ENCODE data around the gene TOGARAM2. TPM values are rescaled to one million over a fixed set of nuclear protein-coding genes. Genes with fewer than 3 reads are reported as not detected.

TOGARAM2 gene
- total RNA-seq = 1 to 10 TPM in 1 of 2 donors, under 1 TPM in 1; 0.86 to 4.2 TPM
- 0.43 TPM for polyA plus RNA-seq (2013, experiment 1 of 2)
- polyA plus RNA-seq (2013, experiment 2 of 2) = 0.50 TPM
- long read RNA-seq, experiment 1 = 0 reads
- long read RNA-seq, experiment 2 = 0 reads
- long read RNA-seq, experiment 3, partial matches to known transcripts = 1 of 12 reads
- long read RNA-seq, experiment 3, other reads (novel, unspliced or antisense) = 11 of 12 reads
- long read RNA-seq, experiment 4, partial matches to known transcripts = 2 of 3 reads
- long read RNA-seq, experiment 4, other reads (novel, unspliced or antisense) = 1 of 3 reads

DNA sequence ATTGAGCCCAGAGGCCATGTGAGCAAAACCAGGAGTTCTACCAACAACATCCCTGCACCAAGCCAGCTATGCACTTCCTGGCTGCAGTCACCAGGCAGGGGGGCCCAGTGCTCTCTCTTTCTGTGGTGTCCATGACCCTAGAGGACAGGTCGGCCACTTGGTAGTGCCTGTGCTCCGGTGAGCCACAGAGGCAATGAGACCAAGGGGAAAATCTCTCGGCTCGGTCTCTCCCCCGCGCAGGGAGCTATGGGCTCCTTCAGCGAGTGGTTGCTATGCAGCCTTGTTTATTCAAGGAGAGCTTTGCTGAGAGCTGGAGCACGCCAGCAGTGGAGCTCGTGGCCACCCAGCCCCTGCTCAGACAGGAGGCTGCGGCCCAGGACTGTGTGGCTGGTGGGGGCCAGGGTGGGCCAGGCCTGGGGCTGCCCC lies at the start of gene TOGARAM2:
TSS of gene TOGARAM2 (plus strand) at position 283 of the 426 bp plus-strand sequence. CDS start 13,537 bp downstream, outside the sequence.
- Histone ChIP-seq H3K36me3 (ENCODE audit: control insufficient read depth, insufficient read depth, low read length) (no peaks in the 10 kb centered on the region), H3K27me3 (ENCODE audit: control insufficient read depth, insufficient read depth, low read length, poor library complexity, severe bottlenecking) (no peaks in the 10 kb centered on the region)

DNA sequence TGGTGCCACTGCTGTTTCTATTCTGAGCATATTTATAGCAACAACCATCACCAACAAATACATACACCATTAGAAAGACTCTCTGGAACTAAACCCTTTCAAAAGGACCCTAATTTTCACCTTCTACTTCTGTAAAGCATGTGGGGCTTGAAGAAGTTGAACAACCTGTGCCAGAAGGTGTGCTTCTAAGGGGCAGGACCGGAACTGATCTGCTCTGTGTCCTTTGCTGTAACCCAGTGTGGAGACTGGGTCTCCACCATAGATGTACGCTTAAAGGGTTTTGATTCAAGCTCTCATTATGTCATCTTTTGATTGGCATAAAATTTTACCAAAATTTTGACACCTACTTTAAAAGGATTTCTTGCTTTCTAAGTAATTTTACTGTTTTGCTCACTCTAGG lies 46.3 kb upstream of the TOGARAM2 start:
- Histone ChIP-seq H3K9me3 (ENCODE audit: control insufficient read depth, low read length) (no peaks in the 10 kb centered on the region), H3K4me3 (ENCODE audit: low read length) (no peak overlapping the region), H3K27me3 (ENCODE audit: control insufficient read depth, insufficient read depth, low read length, poor library complexity, severe bottlenecking) (no peaks in the 10 kb centered on the region), H3K4me1 (ENCODE audit: control insufficient read depth, insufficient read depth, low read length) (no peaks in the 10 kb centered on the region), H3K9ac (ENCODE audit: extremely low read depth, low read length, poor library complexity, severe bottlenecking) (no peak overlapping the region), H3K36me3 (ENCODE audit: control insufficient read depth, insufficient read depth, low read length) (peaks cover 96% of the 10 kb centered on the region), H3K27ac (ENCODE audit: low read depth, low read length) (no peak overlapping the region)
- H3K9me3 Mint-ChIP-seq = no peaks in the 10 kb centered on the region
- 98% methylated on average over 2 of the region's 2 CpGs; no CpG with 5 or more reads in 1 of the 2 experiments for WGBS, 2 experiments (ENCODE audit: insufficient coverage in 1 of 2, insufficient read length in 1 of 2)
- peaks cover 64% of the 10 kb centered on the region for H3K36me3 Mint-ChIP-seq (ENCODE audit: low read depth)
- H3K4me1 Mint-ChIP-seq = no peaks in the 10 kb centered on the region
- H3K4me3 Mint-ChIP-seq = no peak overlapping the region
- no peaks in the 10 kb centered on the region for H3K27me3 Mint-ChIP-seq (ENCODE audit: insufficient read depth)
- H3K27ac Mint-ChIP-seq = no peak overlapping the region
- DNase-seq = no peak
- TF ChIP-seq, protein P1, sequence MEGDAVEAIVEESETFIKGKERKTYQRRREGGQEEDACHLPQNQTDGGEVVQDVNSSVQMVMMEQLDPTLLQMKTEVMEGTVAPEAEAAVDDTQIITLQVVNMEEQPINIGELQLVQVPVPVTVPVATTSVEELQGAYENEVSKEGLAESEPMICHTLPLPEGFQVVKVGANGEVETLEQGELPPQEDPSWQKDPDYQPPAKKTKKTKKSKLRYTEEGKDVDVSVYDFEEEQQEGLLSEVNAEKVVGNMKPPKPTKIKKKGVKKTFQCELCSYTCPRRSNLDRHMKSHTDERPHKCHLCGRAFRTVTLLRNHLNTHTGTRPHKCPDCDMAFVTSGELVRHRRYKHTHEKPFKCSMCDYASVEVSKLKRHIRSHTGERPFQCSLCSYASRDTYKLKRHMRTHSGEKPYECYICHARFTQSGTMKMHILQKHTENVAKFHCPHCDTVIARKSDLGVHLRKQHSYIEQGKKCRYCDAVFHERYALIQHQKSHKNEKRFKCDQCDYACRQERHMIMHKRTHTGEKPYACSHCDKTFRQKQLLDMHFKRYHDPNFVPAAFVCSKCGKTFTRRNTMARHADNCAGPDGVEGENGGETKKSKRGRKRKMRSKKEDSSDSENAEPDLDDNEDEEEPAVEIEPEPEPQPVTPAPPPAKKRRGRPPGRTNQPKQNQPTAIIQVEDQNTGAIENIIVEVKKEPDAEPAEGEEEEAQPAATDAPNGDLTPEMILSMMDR (conservative IDR thresholded peaks at IDR 0.05) = no peak

More for the DNA sequence above, at the start of gene TOGARAM2:
- H3K9ac ChIP-seq (ENCODE audit: extremely low read depth, low read length, poor library complexity, severe bottlenecking) = no peak within 1 kb of the TSS
- no peak within 1 kb of the TSS for H3K4me3 ChIP-seq (ENCODE audit: low read length)
- H3K4me1 Mint-ChIP-seq = peaks cover 14% of the 10 kb centered on the region
- H3K36me3 Mint-ChIP-seq (ENCODE audit: low read depth) = no peaks in the 10 kb centered on the region
- H3K27me3 Mint-ChIP-seq (ENCODE audit: insufficient read depth) = no peaks in the 10 kb centered on the region
- no peaks in the 10 kb centered on the region for H3K9me3 ChIP-seq (ENCODE audit: control insufficient read depth, low read length)
- peaks cover 2% of the 10 kb centered on the region for H3K9me3 Mint-ChIP-seq
- WGBS, 2 experiments (ENCODE audit: insufficient coverage in 1 of 2, insufficient read length in 1 of 2) = 61 to 84% methylated on average over 10 of the region's 10 CpGs
- H3K27ac ChIP-seq (ENCODE audit: low read depth, low read length) = no peak within 1 kb of the TSS
- H3K27ac Mint-ChIP-seq = no peak within 1 kb of the TSS
- DNase-seq = no peak
- no peak within 1 kb of the TSS for H3K4me3 Mint-ChIP-seq
- TF ChIP-seq, protein P1 (conservative IDR thresholded peaks at IDR 0.05) = no peak
- peaks cover 4% of the 10 kb centered on the region for H3K4me1 ChIP-seq (ENCODE audit: control insufficient read depth, insufficient read depth, low read length)

- H3K27me3 Mint-ChIP-seq (ENCODE audit: insufficient read depth) = no peaks in the 10 kb centered on the region
- no peak for DNase-seq
- peaks cover 94% of the 10 kb centered on the region for H3K36me3 ChIP-seq (ENCODE audit: control insufficient read depth, insufficient read depth, low read length)
- TF ChIP-seq, protein P1 (conservative IDR thresholded peaks at IDR 0.05) = no peak
- H3K4me1 Mint-ChIP-seq = no peaks in the 10 kb centered on the region
- H3K27ac ChIP-seq (ENCODE audit: low read depth, low read length) = no peak overlapping the region
- H3K27ac Mint-ChIP-seq = no peak overlapping the region
- no peak overlapping the region for H3K4me3 ChIP-seq (ENCODE audit: low read length)
- H3K4me1 ChIP-seq (ENCODE audit: control insufficient read depth, insufficient read depth, low read length) = no peaks in the 10 kb centered on the region
- no peak overlapping the region for H3K4me3 Mint-ChIP-seq
- H3K27me3 ChIP-seq (ENCODE audit: control insufficient read depth, insufficient read depth, low read length, poor library complexity, severe bottlenecking) = no peaks in the 10 kb centered on the region
- WGBS, 2 experiments (ENCODE audit: insufficient coverage in 1 of 2, insufficient read length in 1 of 2) = 94 to 100% methylated on average over 1 to 3 of the region's 3 CpGs
- no peak overlapping the region for H3K9ac ChIP-seq (ENCODE audit: extremely low read depth, low read length, poor library complexity, severe bottlenecking)
- no peaks in the 10 kb centered on the region for H3K9me3 Mint-ChIP-seq
- no peaks in the 10 kb centered on the region for H3K9me3 ChIP-seq (ENCODE audit: control insufficient read depth, low read length)
- H3K36me3 Mint-ChIP-seq (ENCODE audit: low read depth) = peaks cover 80% of the 10 kb centered on the region
Observed at GRCh38 chr2:28941008-28941407, 40.1 kb upstream of the TOGARAM2 start.

Data from endodermal cell (in vitro differentiated cells).